Activated CD4-positive, alpha-beta T cell treated with anti-CD3 and anti-CD28 coated beads, Interleukin-2, amount 50 U/mL, for 16 hours (primary cell): Measurements from ENCODE around the gene HPCA.
A peak's percentile ranks its signal among the peaks of the same experiment; 100 is the strongest.

Experiments used
- DNase-seq: peaks from one replicate; pipeline ENCODE4 v3.0.0-alpha.2; 2020

HPCA gene

GRCh38 chr1:32890516-32891240 lies 4.4 kb downstream of the HPCA start:
- DNase-seq, result no peak

- no peak for DNase-seq
These were observed 4.9 kb downstream of the HPCA start for GRCh38 chr1:32891241-32891570.

- no peak for DNase-seq
These were observed 5.3 kb downstream of the HPCA start for GRCh38 chr1:32891630-32892029.

GRCh38 chr1:32892368-32893197 lies 6.3 kb downstream of the HPCA start:
- DNase-seq, result peak; percentile 37

- DNase-seq, result peak; percentile 10
These were observed 7.1 kb downstream of the HPCA start for GRCh38 chr1:32893198-32894018.

- DNase-seq, result no peak
These were observed 7.8 kb downstream of the HPCA start for GRCh38 chr1:32894019-32894600.

- DNase-seq, result no peak
These were observed 8.4 kb downstream of the HPCA start for GRCh38 chr1:32894681-32895080.

GRCh38 chr1:32895325-32896215 lies 9.3 kb downstream of the HPCA start:
- DNase-seq, result no peak

GRCh38 chr1:32896451-32896850 lies 10.2 kb downstream of the HPCA start:
- DNase-seq, result no peak

- DNase-seq, result no peak
These were observed 11.1 kb downstream of the HPCA start for GRCh38 chr1:32897082-32898049.

GRCh38 chr1:32898056-32898455 lies 11.8 kb downstream of the HPCA start:
- no peak for DNase-seq

GRCh38 chr1:32898958-32899357 lies 12.7 kb downstream of the HPCA start:
- DNase-seq, result no peak

GRCh38 chr1:32899586-32900296 lies 13.4 kb downstream of the HPCA start:
- DNase-seq, result no peak

- no peak for DNase-seq
These were observed 14.2 kb downstream of the HPCA start for GRCh38 chr1:32900371-32900955.

- DNase-seq, result no peak
These were observed 14.9 kb downstream of the HPCA start, which contains the start of gene TMEM54 for GRCh38 chr1:32900956-32901822. Gene TMEM54, minus strand, starts transcription at chr1:32901389. Its CDS starts 151 bp downstream, at chr1:32901238.

GRCh38 chr1:32901823-32902534 lies 15.7 kb downstream of the HPCA start:
- DNase-seq, result no peak

- DNase-seq, result no peak
These were observed 16.2 kb downstream of the HPCA start for GRCh38 chr1:32902535-32902920.
